HG03064 (cell line): ENCODE results near the gene NAA15.
A peak's percentile ranks its signal among the peaks of the same experiment; 100 is the strongest.
"Not testable (repeated sequence)": the region's sequence is repeated elsewhere in the genome, so short reads cannot be mapped to it uniquely, and the experiment has no call there.

Experiments
- ATAC-seq: cut with Tn5 transposase; IDR thresholded peaks from one replicate; pipeline ENCODE4 v1.9.1; 2021; ENCODE audit warnings: low read depth; ENCODE audit not compliant: unreplicated experiment

The NAA15 gene

GRCh38 chr4:139295942-139296299 lies 5.4 kb upstream of the NAA15 start:
- ATAC-seq = no peak

- ATAC-seq = no peak
These were observed 4.3 kb upstream of the NAA15 start for GRCh38 chr4:139297001-139297410.

DNA sequence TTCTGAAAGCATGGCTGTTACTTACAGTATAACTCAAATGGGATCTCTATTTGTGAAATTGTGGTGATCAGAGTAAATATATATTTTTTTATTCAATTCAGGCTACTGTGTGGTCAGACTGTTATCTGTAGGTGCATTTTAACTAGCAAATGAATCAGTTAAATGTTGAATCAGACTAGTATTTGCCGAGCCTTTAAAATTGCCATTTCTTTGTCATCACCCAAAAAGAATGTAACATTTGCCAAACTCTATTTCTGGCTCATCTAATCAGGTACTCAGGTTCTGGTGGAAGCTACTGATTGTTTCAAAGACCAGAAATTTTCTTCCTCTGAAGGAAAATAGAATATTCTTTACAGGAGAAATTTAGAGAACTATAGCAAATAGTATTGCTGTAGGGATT lies 1.8 kb upstream of the NAA15 start:
- ATAC-seq = no peak

- peak; percentile 0 for ATAC-seq
These were observed 733 bp upstream of the NAA15 start for GRCh38 chr4:139300431-139301112.

DNA sequence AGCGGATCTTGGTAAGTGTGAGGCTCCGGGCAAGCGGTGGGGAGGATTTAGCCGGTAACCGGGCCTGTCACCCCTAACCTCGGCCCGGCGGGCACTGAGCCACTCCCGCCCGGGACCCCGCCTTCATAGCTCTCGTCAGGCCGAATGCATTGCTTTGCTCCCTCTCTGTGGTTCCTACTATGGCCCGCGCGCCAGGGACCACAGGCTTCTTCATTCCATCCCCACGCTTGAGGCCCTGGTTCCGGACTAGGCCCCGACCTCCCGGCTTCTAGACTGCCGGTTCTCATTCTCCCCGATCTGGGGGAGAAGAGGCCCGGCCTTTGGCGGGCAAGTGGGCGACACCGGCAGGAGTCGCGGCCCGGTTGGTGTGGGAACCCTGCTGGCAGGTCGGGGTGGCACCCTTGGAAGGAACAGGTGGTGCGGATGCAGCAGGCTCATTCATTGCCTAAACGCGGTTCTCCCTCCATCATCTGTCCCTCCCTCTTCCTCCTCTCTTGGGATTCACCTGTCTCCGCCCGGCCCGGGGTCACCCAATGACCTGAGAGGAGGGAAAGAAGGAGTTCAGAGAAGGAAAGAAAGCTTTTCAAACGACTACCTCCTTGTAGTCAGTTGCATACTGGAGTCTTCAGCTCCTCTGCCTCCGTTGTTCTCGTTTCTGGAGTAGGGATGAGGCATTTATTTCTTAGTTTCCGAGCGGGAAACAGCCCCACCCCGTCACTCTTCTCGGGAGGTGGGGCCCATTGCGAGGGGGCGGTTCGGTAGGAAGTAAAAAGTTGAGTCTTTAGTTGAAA lies 711 bp downstream of the NAA15 start, which contains the start of gene NDUFC1:
TSS of gene NDUFC1 (minus strand) at position 657 of the 791 bp plus-strand sequence. CDS start 6,679 bp downstream, outside the sequence.
- ATAC-seq = peak; percentile 40

DNA sequence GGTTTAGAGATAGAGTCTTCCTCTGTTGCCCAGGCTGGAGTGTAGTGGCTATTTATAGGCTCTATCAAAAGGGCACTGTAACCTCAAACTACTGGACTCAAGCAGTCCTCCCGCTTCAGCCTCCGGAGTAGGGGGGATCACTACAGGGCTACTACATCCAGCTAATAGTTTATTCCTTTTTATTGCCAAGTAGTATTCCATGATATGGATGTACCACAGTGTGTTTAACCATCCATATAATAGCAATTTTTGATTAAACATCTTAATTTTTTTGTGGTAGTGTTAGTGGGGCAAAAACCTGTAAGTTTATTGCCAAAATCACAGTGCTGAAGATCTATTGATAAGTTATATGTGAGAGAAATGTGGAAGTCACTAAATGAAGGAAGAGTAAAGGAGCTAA lies 3.6 kb downstream of the NAA15 start:
- no peak for ATAC-seq

GRCh38 chr4:139311909-139312308 lies 10.6 kb downstream of the NAA15 start:
- no peak for ATAC-seq

DNA sequence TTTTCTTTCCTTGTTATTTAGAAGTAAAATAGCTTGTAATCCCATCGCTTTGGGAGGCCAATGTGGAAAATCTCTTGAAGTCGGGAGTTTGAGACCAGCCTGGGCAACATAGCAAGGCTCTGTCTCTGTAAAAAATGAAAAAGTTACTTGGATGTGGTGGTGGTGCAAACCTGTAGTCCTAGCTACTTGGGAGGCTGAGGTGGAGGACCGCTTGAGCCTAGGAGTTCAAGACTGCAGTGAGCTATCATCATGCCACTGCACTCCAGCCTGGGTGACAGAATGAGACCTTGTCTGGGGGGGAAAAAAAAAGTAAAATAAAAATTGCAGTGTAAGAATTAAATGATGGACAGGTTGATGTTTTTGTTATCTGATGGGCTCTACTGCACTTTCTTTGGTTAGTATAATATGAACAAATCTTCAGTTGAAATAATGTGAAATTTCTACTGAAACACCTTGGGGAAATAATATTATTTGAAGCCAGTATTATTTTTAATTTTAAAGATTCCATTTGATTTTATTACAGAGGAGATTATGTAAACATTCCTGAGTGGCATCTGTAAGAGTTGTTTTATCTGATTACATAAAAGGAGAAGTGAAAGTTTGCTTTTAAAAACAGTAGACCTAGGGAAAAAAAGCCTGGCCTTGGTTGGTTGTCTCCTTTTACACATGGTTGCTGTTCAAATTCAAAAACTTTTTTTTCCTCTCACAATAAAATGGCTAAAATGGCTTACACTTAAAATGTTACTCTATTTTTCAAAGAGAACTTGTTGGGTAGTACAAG lies 11.4 kb downstream of the NAA15 start:
- no peak for ATAC-seq

- not testable (repeated sequence) for ATAC-seq
These were observed 12.1 kb downstream of the NAA15 start for GRCh38 chr4:139313414-139313813.

DNA sequence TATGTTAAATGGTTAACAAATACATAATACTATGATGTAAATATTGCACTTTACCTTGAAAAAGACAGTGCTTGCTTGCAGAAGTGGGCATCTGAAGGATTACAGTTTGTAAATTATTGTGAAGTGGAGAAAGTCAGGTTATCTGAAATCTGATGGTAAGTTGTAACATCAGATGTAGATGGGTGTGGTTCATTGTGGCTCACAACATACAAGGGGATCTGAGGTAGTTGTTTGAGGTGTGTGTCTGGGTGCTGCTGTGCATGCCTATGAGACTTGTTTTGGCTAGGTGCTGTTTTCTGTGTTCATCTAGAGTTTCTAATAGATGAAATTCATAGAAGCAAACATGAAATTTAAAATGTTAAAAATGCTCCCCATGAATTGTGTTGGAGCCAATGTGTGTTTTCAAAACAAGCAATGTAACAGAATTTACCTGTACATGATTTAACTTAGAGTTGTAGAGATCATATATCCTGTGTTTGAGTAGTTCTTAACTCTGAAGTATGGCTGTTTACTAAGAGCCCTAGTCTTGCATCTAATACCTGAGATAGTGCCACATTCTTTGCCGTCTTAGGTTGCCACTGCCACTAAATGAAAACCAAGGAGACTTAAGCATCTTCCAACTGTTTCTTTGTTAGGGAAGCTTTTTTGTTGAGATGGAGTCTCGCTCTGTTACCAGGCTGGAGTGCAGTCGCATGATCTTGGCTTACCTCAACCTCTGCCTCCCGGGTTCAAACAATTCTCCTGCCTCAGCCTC lies 12.9 kb downstream of the NAA15 start:
- no peak for ATAC-seq

GRCh38 chr4:139315221-139315675 lies 13.9 kb downstream of the NAA15 start:
- peak; percentile 54 for ATAC-seq

DNA sequence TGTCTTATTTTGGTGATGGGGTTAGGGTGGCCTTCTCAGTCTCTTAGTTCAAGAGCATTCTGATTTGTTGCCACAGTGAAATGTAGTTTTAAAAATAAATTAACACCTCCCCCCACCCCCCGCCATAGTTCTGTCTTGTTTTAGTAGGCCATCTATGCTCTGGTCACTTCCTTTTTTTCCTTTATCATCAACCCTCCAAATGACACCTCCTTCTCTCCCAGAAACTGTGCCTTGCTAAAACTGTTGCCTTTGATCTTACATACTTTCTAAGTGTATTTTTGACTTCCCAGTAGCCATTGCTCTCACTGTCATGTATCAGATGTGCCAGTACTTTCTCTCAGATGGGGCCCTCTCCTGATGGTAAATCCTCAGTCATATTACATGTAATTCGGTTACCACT lies 15.4 kb downstream of the NAA15 start:
- no peak for ATAC-seq

GRCh38 chr4:139317635-139318034 lies 16.3 kb downstream of the NAA15 start:
- ATAC-seq = no peak

- no peak for ATAC-seq
These were observed 18.3 kb downstream of the NAA15 start for GRCh38 chr4:139319571-139319970.

DNA sequence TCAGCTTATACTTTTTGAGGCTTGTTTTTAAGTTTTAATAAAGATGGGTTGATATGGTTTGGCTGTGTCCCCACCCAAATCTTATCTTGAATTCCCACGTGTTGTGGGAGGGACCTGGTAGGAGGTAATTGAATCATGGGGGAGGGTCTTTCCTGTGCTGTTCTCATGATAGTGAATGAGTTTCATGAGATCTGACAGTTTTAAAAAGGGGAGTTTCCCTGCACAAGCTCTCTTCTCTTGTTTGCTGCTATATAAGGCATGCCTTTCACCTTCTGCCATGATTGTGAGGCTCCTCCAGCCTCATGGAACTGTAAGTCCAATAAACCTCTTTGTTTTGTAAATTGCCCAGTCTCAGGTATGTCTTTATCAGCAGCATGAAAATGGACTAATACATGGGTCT lies 20.8 kb downstream of the NAA15 start:
- ATAC-seq = not testable (repeated sequence)

DNA sequence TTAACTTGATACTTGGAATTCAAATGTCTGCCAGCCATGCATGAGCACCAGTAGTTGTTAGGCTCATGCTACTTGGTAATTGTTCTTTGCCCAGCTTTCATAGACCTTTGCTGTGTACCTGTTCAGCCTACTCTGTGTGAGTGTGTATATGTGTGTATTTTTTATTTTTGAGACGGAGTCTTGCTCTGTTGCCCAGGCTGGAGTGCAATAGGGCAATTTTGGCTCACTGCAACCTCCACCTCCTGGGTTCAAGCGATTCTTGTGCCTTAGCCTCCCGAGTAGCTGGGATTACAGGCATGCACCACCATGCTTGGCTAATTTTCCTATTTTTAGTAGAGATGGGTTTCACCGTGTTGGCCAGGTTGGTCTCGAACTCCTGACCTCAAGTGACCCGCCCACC lies 21.2 kb downstream of the NAA15 start:
- not testable (repeated sequence) for ATAC-seq

DNA sequence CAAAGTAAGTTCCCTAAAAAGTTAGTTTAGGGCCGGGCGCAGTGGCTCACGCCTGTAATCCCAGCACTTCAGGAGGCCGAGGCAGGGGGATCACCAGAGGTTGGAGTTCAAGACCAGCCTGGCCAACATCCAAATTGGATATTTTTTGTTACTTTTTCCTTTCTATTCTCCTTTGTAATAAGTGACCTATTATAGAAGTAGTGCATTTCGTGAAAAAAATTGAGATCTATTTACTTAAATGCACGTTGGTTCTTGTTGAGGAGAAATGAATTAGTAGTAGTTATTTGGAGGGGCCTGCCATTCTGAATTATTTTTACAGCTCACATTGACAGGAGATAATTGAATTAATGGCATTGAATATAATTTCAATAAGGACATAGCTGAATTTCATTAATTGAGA lies 23.3 kb downstream of the NAA15 start:
- ATAC-seq = no peak

- ATAC-seq = no peak
These were observed 28.4 kb downstream of the NAA15 start for GRCh38 chr4:139329665-139330200.

DNA sequence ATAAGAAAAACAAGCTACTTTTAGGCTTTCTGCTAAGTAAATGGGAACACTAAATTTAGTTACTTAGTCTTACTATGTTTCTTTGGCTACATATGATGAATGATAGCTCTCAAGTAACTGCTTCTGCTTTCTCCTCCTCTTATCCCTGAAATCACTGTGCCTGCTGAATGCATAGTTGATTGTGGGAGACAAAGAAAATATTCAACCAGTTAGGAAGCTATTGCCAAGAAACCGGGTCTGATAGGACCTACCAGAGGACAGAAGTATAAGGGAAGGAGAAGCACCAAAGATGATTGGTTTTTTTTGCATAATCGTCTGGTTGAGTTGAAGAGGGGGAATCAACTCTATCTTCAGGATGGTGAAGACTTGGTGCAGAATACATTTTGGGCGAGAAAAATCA lies 29.0 kb downstream of the NAA15 start:
- no peak for ATAC-seq

- ATAC-seq = no peak
These were observed 29.9 kb downstream of the NAA15 start for GRCh38 chr4:139331185-139331584.
